Ishikawa (cell line): ENCODE measurements around the gene ASPA.

ENCODE experiments used
- CEBPB ChIP-seq: IDR thresholded peaks from 2 replicates; pipeline ENCODE4 v1.6.1; 2012
- CREB1 ChIP-seq: IDR thresholded peaks from 2 replicates; pipeline ENCODE4 v1.6.1; 2012; ENCODE audit warnings: low read depth
- EGR1 ChIP-seq: IDR thresholded peaks from 2 replicates; pipeline ENCODE4 v1.6.1; 2012
- EP300 ChIP-seq: IDR thresholded peaks from 2 replicates; pipeline ENCODE4 v1.6.1; 2012; ENCODE audit warnings: borderline replicate concordance
- FOXM1 ChIP-seq: IDR thresholded peaks from 2 replicates; pipeline ENCODE4 v1.6.1; 2012; ENCODE audit warnings: low read depth, borderline replicate concordance
- MAX ChIP-seq: IDR thresholded peaks from 2 replicates; pipeline ENCODE4 v1.6.1; 2012
- NFIC ChIP-seq: IDR thresholded peaks from 2 replicates; pipeline ENCODE4 v1.6.1; 2012
- RAD21 ChIP-seq: IDR thresholded peaks from 2 replicates; pipeline ENCODE4 v1.6.1; 2012; ENCODE audit warnings: low read depth
- REST ChIP-seq: IDR thresholded peaks from 2 replicates; pipeline ENCODE4 v1.6.1; 2012; ENCODE audit warnings: low read depth, mild to moderate bottlenecking
- TAF1 ChIP-seq: IDR thresholded peaks from 2 replicates; pipeline ENCODE4 v1.6.1; 2012; ENCODE audit warnings: low read depth, mild to moderate bottlenecking
- TCF12 ChIP-seq: IDR thresholded peaks from 2 replicates; pipeline ENCODE4 v1.6.1; 2012; ENCODE audit warnings: low read depth
- TEAD4 ChIP-seq: IDR thresholded peaks from 2 replicates; pipeline ENCODE4 v1.6.1; 2012
- USF1 ChIP-seq: IDR thresholded peaks from 2 replicates; pipeline ENCODE4 v1.6.1; 2012
- YY1 ChIP-seq: IDR thresholded peaks from 2 replicates; pipeline ENCODE4 v1.6.1; 2012; ENCODE audit warnings: low read depth
- ZBTB7A ChIP-seq: IDR thresholded peaks from 2 replicates; pipeline ENCODE4 v1.6.1; 2012; ENCODE audit warnings: low read depth

The ASPA gene

GRCh38 chr17:3546521-3546920, 70.7 kb downstream of the ASPA start:
- TF ChIP-seq YY1 = no peak

- TF ChIP-seq EP300 (no peak), TEAD4 (no peak), TAF1 (no peak), NFIC (no peak), REST (no peak), MAX (no peak), TCF12 (no peak), USF1 (no peak), RAD21 (no peak)
These were observed 71.2 kb downstream of the ASPA start for GRCh38 chr17:3546997-3547396.

GRCh38 chr17:3547628-3548027, 71.8 kb downstream of the ASPA start:
- TF ChIP-seq USF1 (no peak), FOXM1 (no peak), EGR1 (no peak), MAX (no peak), ZBTB7A (no peak), RAD21 (no peak), YY1 (no peak), TEAD4 (no peak), CREB1 (no peak), TAF1 (no peak), REST (no peak), TCF12 (no peak), NFIC (no peak), CEBPB (no peak), EP300 (no peak)

- TF ChIP-seq MAX = no peak
- TF ChIP-seq REST = no peak
- no peak for TF ChIP-seq NFIC
These were observed 73.9 kb downstream of the ASPA start for GRCh38 chr17:3549610-3550162.

- TF ChIP-seq TEAD4 = no peak
- TF ChIP-seq EP300 = no peak
- no peak for TF ChIP-seq USF1
- no peak for TF ChIP-seq CEBPB
- TF ChIP-seq ZBTB7A = no peak
- TF ChIP-seq MAX = no peak
- no peak for TF ChIP-seq REST
- no peak for TF ChIP-seq RAD21
- no peak for TF ChIP-seq CREB1
- TF ChIP-seq YY1 = no peak
- no peak for TF ChIP-seq EGR1
- TF ChIP-seq TCF12 = no peak
- no peak for TF ChIP-seq NFIC
- TF ChIP-seq FOXM1 = no peak
- TF ChIP-seq TAF1 = no peak
These were observed 75.4 kb downstream of the ASPA start for GRCh38 chr17:3551189-3551588.
